GM12875 (cell line): ENCODE measurements around the gene KCNIP4.

ENCODE experiments used
- H3K4me3 ChIP-seq: one replicate; pipeline ENCODE4 v1.5.1; 2011; ENCODE audit warnings: low read depth, low read length, control low read depth
- TF ChIP-seq, protein P1 (sequence below): IDR thresholded peaks from 2 replicates; pipeline ENCODE4 v1.5.1; 2011; ENCODE audit warnings: low read depth, mild to moderate bottlenecking, control low read depth, inconsistent platforms, low read length, moderate library complexity, borderline replicate concordance; ENCODE audit not compliant: insufficient read depth

KCNIP4 gene

DNA sequence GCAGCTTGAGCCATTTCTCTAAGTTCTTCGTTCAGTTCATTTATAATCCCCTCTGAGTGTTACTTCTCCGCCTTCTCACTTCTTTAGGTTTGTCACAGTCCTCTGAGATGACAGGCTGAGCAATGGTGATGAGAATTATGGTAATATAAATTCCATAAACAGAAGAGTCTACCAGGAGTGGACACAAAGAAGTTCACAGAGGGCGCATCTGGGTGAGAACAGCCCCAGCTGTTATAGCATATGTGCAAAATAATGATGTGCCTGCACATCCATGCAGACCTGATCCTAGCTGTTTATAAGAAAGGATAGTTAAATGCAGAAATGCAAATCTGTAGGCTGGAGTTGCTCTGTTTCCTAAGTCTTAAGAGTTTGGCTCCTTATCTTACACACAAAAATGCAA, 377.5 kb downstream of the KCNIP4 start:
- no peak overlapping the region for H3K4me3 ChIP-seq
- TF ChIP-seq, protein P1, sequence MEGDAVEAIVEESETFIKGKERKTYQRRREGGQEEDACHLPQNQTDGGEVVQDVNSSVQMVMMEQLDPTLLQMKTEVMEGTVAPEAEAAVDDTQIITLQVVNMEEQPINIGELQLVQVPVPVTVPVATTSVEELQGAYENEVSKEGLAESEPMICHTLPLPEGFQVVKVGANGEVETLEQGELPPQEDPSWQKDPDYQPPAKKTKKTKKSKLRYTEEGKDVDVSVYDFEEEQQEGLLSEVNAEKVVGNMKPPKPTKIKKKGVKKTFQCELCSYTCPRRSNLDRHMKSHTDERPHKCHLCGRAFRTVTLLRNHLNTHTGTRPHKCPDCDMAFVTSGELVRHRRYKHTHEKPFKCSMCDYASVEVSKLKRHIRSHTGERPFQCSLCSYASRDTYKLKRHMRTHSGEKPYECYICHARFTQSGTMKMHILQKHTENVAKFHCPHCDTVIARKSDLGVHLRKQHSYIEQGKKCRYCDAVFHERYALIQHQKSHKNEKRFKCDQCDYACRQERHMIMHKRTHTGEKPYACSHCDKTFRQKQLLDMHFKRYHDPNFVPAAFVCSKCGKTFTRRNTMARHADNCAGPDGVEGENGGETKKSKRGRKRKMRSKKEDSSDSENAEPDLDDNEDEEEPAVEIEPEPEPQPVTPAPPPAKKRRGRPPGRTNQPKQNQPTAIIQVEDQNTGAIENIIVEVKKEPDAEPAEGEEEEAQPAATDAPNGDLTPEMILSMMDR = no peak

DNA sequence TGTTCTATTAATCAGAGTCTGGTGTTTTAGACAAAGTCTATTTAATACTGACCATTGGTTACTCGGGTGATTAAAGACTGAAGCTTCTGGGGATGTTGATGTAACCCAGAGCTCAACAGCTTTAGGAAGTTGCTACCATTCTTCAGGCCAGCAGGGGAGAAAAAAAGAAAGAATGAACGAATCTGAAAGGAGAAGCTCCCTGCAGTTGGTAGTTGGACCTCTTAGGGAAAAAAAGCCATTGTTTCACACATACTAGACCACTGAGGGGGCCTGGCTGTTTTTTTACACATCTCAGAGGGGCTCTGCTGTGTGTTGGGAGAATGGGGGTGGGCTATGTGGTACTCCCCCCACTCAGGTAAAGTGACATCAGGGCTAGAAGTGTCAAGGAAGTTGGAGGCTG, 378.9 kb downstream of the KCNIP4 start:
- no peak overlapping the region for H3K4me3 ChIP-seq
- TF ChIP-seq, protein P1 = no peak

DNA sequence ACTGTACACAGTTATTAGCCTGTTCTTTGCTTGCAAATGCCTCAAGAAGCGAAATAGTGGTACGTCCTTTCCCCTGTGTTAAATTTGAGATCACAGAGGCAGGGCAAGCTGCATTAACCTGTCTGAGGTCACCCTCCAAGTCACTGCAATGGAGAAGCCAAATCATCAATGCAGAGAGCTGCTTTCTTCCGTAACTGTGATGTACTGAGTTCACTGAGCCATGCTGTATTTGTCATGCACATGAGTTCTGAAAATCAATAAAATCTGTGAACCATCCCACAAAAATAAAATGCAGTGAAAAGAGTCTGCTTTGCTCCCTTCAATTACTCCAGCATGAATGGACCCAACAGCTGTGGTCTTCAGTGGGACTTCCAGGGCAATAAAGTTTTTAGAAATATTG, 393.5 kb downstream of the KCNIP4 start:
- TF ChIP-seq, protein P1 = no peak
- no peak overlapping the region for H3K4me3 ChIP-seq

DNA sequence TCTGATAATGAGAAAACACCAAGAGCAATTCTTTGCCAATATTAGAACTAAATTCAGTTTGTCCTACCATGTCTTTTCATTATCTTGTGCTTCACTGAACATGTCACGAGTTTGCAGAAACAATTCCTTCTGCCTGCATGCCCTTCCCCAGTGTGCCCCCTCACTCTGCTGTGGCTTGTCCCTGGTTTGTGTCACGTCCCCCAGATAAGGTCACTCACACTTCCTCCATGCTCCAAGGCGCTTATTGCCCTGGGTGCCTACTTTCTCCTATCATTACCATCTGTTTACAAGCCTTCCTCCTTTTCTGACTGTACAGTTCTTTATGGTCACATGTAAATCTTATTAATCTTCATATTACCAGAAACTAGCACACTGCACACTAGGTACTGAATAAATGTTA, 394.1 kb downstream of the KCNIP4 start:
- TF ChIP-seq, protein P1 = no peak
- no peak overlapping the region for H3K4me3 ChIP-seq

DNA sequence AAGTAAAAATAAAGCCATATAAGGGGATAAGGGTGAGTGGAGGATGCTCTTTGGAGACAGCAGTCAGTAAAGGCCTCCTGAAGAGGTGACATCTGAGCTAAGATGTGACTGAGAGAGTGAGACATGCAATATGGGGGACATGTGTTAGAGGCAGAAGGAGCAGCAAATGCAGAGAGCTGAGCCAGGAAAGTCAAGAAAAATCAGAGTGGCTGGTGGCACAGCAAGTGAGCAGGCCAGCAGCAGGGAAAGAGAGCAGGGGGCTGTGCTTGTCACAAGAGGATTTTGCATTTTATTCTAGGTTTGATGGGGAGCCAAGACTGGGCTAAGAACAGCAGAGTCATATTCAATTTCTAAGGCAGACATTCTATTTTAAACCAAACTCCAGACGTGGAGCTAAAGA, 394.5 kb downstream of the KCNIP4 start:
- no peak overlapping the region for H3K4me3 ChIP-seq
- TF ChIP-seq, protein P1 = no peak

DNA sequence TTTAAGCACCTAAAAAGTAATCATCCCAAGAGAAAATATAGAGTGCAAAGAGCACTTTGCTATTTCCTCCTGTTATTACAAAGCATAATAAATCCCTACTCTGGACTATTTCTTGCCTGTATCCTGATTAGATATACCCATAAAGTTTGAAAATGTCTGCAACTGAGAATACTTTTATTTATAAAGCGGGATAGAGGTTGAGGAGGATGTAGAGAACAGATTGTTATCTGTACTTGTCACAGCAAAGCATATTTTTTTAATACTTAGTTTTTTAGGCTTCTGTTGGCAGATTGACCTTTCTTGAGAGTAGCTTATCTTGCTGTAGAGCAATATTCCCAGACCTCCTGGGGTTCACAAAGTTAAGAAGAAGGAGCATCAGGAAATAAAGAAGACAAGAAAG, 396.1 kb downstream of the KCNIP4 start:
- no peak overlapping the region for H3K4me3 ChIP-seq
- TF ChIP-seq, protein P1 = no peak

DNA sequence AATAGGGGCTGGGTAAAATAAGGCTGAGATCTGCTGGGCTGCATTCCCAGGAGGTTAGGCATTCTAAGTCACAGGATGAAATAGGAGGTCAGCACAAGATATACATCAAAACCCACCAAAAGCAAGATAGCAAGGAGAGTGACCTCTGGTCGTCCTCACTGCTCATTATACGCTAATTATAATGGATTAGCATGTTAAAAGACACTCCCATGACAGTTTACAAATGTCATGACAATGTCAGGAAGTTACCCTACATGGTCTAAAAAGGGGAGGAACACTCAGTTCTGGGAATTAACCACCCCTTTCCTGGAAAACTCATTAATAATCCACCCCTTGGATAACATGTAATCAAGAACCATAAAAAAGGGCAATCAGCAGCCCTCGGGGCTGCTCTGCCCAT, 403.6 kb downstream of the KCNIP4 start:
- no peak overlapping the region for H3K4me3 ChIP-seq
- TF ChIP-seq, protein P1 = no peak
